NCI-H446 (cell line): Measurements from ENCODE around the gene KIF25.

Source experiments
- DNase-seq, 2 experiments: peaks; one replicate each; lab custom pipeline; 2025; lab: John Stamatoyannopoulos, UW

KIF25 gene

GRCh38 chr6:168089186-168090063 lies 92.0 kb downstream of the KIF25 start:
- DNase-seq: no peak

GRCh38 chr6:168090064-168090690 lies 92.7 kb downstream of the KIF25 start:
- no peak for DNase-seq

- DNase-seq: no peak
These were observed 93.2 kb downstream of the KIF25 start for GRCh38 chr6:168090706-168091105.

DNA sequence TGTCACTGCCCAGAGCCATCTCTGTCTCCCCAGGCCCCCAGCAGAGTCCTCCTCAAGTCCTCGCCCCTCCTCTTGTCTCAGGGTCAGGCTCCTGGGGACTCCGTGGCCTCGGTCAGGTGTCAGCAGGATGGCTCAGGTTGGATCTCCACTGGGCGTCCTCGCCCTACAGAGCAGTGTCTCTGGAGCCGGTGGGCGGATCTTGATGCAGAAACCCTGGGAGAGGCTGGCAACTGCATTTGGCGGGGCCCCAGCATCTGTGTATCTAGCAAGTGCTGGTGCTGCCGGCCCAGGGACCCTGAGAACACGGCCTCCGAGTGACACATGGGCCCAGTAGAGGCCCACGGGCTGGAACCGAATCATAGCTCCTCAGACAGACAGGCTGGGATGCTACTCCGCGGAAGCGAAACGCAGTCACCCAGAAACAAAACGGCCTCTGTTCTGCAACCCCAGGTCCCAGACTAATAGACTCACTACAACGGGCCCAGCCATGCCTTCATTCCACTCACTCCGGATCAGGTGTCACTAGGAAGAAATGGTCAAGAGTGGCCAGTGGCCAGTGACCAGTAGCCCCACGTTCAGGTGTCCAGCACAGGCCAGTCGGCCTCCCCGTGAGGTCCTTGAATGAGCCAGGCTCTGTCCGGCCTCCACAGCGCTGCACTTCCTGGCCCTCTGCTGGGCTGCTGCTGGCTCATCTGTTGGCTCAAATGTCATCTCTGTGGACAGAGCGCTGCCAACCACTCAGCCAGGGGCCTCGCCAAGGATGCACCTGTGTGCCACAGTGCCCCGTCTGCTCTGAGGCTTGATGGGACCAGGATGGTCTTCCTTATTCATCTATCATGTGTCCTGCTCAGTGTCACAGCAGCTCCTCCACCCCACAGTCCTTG lies 94.2 kb downstream of the KIF25 start:
- DNase-seq: no peak

- no peak for DNase-seq
These were observed 95.1 kb downstream of the KIF25 start for GRCh38 chr6:168092541-168092940.

GRCh38 chr6:168093071-168093505 lies 95.6 kb downstream of the KIF25 start:
- no peak for DNase-seq

- no peak for DNase-seq
These were observed 96.2 kb downstream of the KIF25 start for GRCh38 chr6:168093634-168094033.
